Measurements from ENCODE around the gene MYMX.

The MYMX gene

GRCh38 chr6:44234101-44235025 lies 17.6 kb downstream of the MYMX start:
- no peak for DNase-seq

GRCh38 chr6:44235269-44235668 lies 18.5 kb downstream of the MYMX start:
- no peak for DNase-seq

- DNase-seq, result no peak
These were observed 19.3 kb downstream of the MYMX start for GRCh38 chr6:44235891-44236516.

GRCh38 chr6:44237021-44237812 lies 20.5 kb downstream of the MYMX start:
- DNase-seq, result peak in 3 of 4 experiments; percentile 15 to 34 (median 23)

- peak; percentile 61 to 67 (median 64) for DNase-seq
These were observed 21.2 kb downstream of the MYMX start for GRCh38 chr6:44237813-44238433.

- no peak for DNase-seq
These were observed 22.1 kb downstream of the MYMX start for GRCh38 chr6:44238687-44239350.

GRCh38 chr6:44243345-44243744 lies 26.6 kb downstream of the MYMX start:
- no peak for DNase-seq

- no peak for DNase-seq
These were observed 28.7 kb downstream of the MYMX start for GRCh38 chr6:44245391-44245911.

- DNase-seq, result peak; percentile 65 to 78 (median 68)
These were observed 29.4 kb downstream of the MYMX start for GRCh38 chr6:44245912-44246662.

GRCh38 chr6:44246663-44247337 lies 30.1 kb downstream of the MYMX start, which contains the start of gene HSP90AB1:
HSP90AB1 (plus strand) TSS chr6:44247101; CDS start chr6:44248630, 1,529 bp downstream.
- DNase-seq, result peak; percentile 87 to 92 (median 89)

- DNase-seq, result peak; percentile 71 to 83 (median 78)
These were observed 30.9 kb downstream of the MYMX start for GRCh38 chr6:44247338-44248302.

GRCh38 chr6:44248579-44248978 lies 31.9 kb downstream of the MYMX start:
- no peak for DNase-seq

GRCh38 chr6:44249082-44249748 lies 32.5 kb downstream of the MYMX start:
- DNase-seq, result no peak

- no peak for DNase-seq
These were observed 33.5 kb downstream of the MYMX start for GRCh38 chr6:44250067-44250717.

GRCh38 chr6:44250718-44251123 lies 34.0 kb downstream of the MYMX start:
- no peak for DNase-seq

- DNase-seq, result no peak
These were observed 35.1 kb downstream of the MYMX start for GRCh38 chr6:44251576-44252524.

All from activated CD4-positive, CD25-positive, alpha-beta regulatory T cell (primary cell).